Caco-2 (cell line): ENCODE data around the gene LRP8. TPM values are rescaled to one million over a fixed set of nuclear protein-coding genes. Genes with fewer than 3 reads are reported as not detected.

Source experiments
- BruUV-seq: library from RNA; stranded (reverse); fragments of 400-500 nt; replicated peaks from 2 replicates; lab custom pipeline; 2021; lab: Mats Ljungman, UMichigan
- CTCF ChIA-PET: fragments of 300-600 bp; sonication (Branson Sonifier 250); formaldehyde crosslinking; loops from one replicate; lab custom pipeline; 2022; ENCODE audit warnings: antibody characterized with exemption; lab: Charles Lee
- POLR2A ChIA-PET: fragments of 300-600 bp; sonication (Branson Sonifier 250); formaldehyde crosslinking; loops from one replicate; lab custom pipeline; 2022; ENCODE audit warnings: antibody characterized with exemption; lab: Charles Lee
- DNase-seq, 2 experiments: peaks; one replicate each; pipeline versions ENCODE4 v3.0.0 to v3.0.0-alpha.2; 2020 to 2022
- H3K27me3 ChIP-seq: replicated peaks from 2 replicates; pipeline ENCODE4 v1.6.0; 2011; ENCODE audit warnings: low read length; ENCODE audit not compliant: control insufficient read depth, insufficient read depth
- H3K36me3 ChIP-seq: 2 replicates; pipeline ENCODE4 v1.5.1; 2011; ENCODE audit warnings: low read length; ENCODE audit not compliant: control insufficient read depth, insufficient read depth
- H3K4me1 ChIP-seq: fragments of 250-450 bp; sonication (Bioruptor Pico); 2 replicates; pipeline ENCODE4 v1.5.1; 2020; ENCODE audit warnings: mild to moderate bottlenecking
- H3K4me3 ChIP-seq: 2 replicates; pipeline ENCODE4 v1.5.1; 2011; ENCODE audit warnings: low read depth, mild to moderate bottlenecking, control low read depth, low read length
- H3K9me3 ChIP-seq: fragments of 250-450 bp; sonication (Bioruptor Pico); 2 replicates; pipeline ENCODE4 v1.5.1; 2020; ENCODE audit warnings: mild to moderate bottlenecking, moderate library complexity
- H3K27ac Mint-ChIP-seq: one replicate; pipeline ENCODE4 v1.8.0; 2022; ENCODE audit warnings: mixed read lengths; ENCODE audit not compliant: unreplicated experiment
- H3K27me3 Mint-ChIP-seq: one replicate; pipeline ENCODE4 v1.8.0; 2022; ENCODE audit warnings: mixed read lengths; ENCODE audit not compliant: insufficient read depth, unreplicated experiment
- H3K36me3 Mint-ChIP-seq: one replicate; pipeline ENCODE4 v1.8.0; 2022; ENCODE audit warnings: mild to moderate bottlenecking, mixed read lengths; ENCODE audit not compliant: insufficient read depth, unreplicated experiment
- H3K4me1 Mint-ChIP-seq: one replicate; pipeline ENCODE4 v1.8.0; 2022; ENCODE audit warnings: low read depth, mixed read lengths; ENCODE audit not compliant: unreplicated experiment
- H3K4me3 Mint-ChIP-seq: one replicate; pipeline ENCODE4 v1.8.0; 2022; ENCODE audit warnings: mild to moderate bottlenecking, moderate library complexity, mixed read lengths; ENCODE audit not compliant: unreplicated experiment
- H3K9me3 Mint-ChIP-seq: one replicate; pipeline ENCODE4 v1.8.0; 2022; ENCODE audit warnings: mixed read lengths; ENCODE audit not compliant: unreplicated experiment
- intact Hi-C: fragments of 100-400 bp; cut with micrococcal nuclease; formaldehyde crosslinking; loops from one replicate; pipeline ENCODE4 v1.10.0; 2022; ENCODE audit not compliant: unreplicated experiment
- total RNA-seq: library from RNA; stranded (reverse); gene quantifications from 2 replicates; pipeline ENCODE4 v1.2.3, GENCODE V29; 2022
- TF ChIP-seq, protein P1 (sequence below), 2 experiments: fragments of 200-600 bp in 1 of 2; IDR thresholded peaks; 1 replicate in 1 of 2; 2 replicates in 1 of 2; pipeline versions ENCODE4 v1.5.1 to v1.8.0; 2011 to 2022; ENCODE audit warnings: antibody characterized with exemption in 1 of 2, control low read depth in 1 of 2, inconsistent platforms in 1 of 2, low read depth in 1 of 2, low read length in 1 of 2, mild to moderate bottlenecking in 1 of 2, moderate library complexity in 1 of 2; ENCODE audit not compliant: insufficient read depth in 1 of 2, severe bottlenecking in 1 of 2, unreplicated experiment in 1 of 2

Gene LRP8
- total RNA-seq, 1 experiment from 2014 or later: 11.8 TPM

DNA sequence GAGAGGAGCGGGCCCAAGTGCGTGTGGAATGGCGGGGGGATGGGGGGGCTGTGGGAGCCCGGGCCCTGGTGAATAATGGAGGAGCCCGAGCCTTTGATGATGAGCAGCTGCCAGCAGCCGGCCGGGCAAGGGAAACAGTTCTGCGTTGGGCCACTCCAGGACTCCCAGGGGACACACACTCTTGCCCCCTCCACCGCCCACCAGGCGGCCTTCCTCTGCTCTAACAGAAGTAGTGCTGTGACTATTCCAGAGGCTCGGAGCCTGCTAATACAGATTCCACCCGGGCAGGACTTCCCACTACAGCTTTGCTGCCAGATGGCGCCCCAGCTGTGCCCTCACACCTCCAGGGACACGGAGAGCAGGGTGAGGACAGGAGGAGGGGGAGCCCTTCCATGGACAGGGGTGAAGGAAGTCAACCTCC lies 48.2 kb upstream of the LRP8 start:
- Mint-ChIP-seq H3K27me3 (no peaks in the 10 kb centered on the region), H3K36me3 (no peaks in the 10 kb centered on the region), H3K27ac (no peak overlapping the region), H3K4me1 (peaks cover 13% of the 10 kb centered on the region), H3K9me3 (no peaks in the 10 kb centered on the region), H3K4me3 (no peak overlapping the region)
- Histone ChIP-seq H3K4me3 (no peak overlapping the region), H3K36me3 (no peaks in the 10 kb centered on the region), H3K9me3 (no peaks in the 10 kb centered on the region), H3K4me1 (peaks cover 9% of the 10 kb centered on the region; the same call in 1 of the 2 replicates), H3K27me3 (no peaks in the 10 kb centered on the region)
- TF ChIP-seq, protein P1, sequence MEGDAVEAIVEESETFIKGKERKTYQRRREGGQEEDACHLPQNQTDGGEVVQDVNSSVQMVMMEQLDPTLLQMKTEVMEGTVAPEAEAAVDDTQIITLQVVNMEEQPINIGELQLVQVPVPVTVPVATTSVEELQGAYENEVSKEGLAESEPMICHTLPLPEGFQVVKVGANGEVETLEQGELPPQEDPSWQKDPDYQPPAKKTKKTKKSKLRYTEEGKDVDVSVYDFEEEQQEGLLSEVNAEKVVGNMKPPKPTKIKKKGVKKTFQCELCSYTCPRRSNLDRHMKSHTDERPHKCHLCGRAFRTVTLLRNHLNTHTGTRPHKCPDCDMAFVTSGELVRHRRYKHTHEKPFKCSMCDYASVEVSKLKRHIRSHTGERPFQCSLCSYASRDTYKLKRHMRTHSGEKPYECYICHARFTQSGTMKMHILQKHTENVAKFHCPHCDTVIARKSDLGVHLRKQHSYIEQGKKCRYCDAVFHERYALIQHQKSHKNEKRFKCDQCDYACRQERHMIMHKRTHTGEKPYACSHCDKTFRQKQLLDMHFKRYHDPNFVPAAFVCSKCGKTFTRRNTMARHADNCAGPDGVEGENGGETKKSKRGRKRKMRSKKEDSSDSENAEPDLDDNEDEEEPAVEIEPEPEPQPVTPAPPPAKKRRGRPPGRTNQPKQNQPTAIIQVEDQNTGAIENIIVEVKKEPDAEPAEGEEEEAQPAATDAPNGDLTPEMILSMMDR (IDR thresholded peaks at IDR 0.05; ENCODE audit: insufficient read depth in 1 of 2, low read depth in 1 of 2, low read length in 1 of 2, severe bottlenecking in 1 of 2, unreplicated experiment in 1 of 2): no peak
- intact Hi-C loops: loop anchor here (5.0 kb wide), 1 partner anchor 34 kb away; no protein-coding TSS in a partner anchor
- no peak for DNase-seq
- CTCF ChIA-PET: interaction anchor here (1.6 kb wide), 1 partner anchor 18 kb away, joined by 3 read pairs; no protein-coding TSS in a partner anchor
- BruUV-seq: no TSS peak
- POLR2A ChIA-PET: no interaction called here

DNA sequence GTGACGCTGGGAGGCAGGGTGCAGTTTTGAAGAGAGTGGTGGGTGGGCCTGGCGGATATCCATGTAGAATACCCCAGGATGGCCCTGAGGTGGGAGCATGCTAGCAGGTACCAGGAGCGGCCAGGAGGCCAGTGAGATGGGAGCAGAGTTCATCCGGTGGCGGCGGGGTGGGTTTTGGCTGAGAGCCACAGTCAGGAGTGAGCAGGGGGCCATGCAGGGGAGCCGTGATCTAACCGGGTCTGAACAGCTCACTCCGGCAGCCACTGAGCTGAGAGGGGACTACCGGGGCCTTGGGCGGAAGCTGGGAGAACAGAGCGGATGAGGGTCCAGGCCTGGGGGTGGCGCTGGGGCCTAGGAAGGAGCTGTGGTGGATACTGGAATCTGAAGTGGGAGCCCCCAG lies 47.6 kb upstream of the LRP8 start:
- CTCF ChIA-PET: interaction anchor here (1.6 kb wide), 1 partner anchor 18 kb away, joined by 3 read pairs; no protein-coding TSS in a partner anchor
- Histone ChIP-seq H3K4me3 (no peak overlapping the region), H3K4me1 (peaks cover 7% of the 10 kb centered on the region; the same call in 1 of the 2 replicates), H3K27me3 (no peaks in the 10 kb centered on the region), H3K36me3 (no peaks in the 10 kb centered on the region), H3K9me3 (no peaks in the 10 kb centered on the region)
- Mint-ChIP-seq H3K9me3 (no peaks in the 10 kb centered on the region), H3K4me3 (no peak overlapping the region), H3K27ac (no peak overlapping the region), H3K36me3 (no peaks in the 10 kb centered on the region), H3K27me3 (no peaks in the 10 kb centered on the region), H3K4me1 (peaks cover 13% of the 10 kb centered on the region)
- TF ChIP-seq, protein P1 (IDR thresholded peaks at IDR 0.05; ENCODE audit: insufficient read depth in 1 of 2, low read depth in 1 of 2, low read length in 1 of 2, severe bottlenecking in 1 of 2, unreplicated experiment in 1 of 2): no peak
- intact Hi-C loops: loop anchor here (5.0 kb wide), 1 partner anchor 33 kb away; no protein-coding TSS in a partner anchor
- no peak for DNase-seq
- no TSS peak for BruUV-seq
- POLR2A ChIA-PET: no interaction called here

DNA sequence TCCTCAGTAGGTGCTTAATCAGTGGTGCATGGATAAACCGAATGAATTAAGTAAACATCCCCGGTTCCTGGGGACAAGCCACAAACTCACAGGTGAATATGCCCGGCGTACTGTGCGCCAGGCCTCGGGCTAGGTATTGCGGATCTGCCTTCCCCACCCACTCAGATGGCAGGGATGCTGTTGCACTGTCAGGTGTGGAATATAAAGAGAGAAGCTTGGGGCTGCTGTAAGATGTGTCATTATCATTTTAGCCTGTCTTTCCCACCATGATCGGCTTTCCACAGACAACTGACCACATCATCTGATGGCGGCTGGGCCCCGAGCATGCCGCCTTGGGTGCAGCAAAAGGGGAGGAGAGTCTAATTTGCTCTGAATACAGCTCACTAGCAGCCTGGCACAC lies 45.4 kb upstream of the LRP8 start:
- no peaks in the 10 kb centered on the region for H3K4me1 ChIP-seq
- no peak for DNase-seq
- H3K36me3 ChIP-seq: no peaks in the 10 kb centered on the region
- ChIA-PET POLR2A (no interaction called here), CTCF (no interaction called here)
- H3K27me3 ChIP-seq: no peaks in the 10 kb centered on the region
- H3K27me3 Mint-ChIP-seq: no peaks in the 10 kb centered on the region
- no TSS peak for BruUV-seq
- intact Hi-C loops: no loop called here
- peaks cover 6% of the 10 kb centered on the region for H3K4me1 Mint-ChIP-seq
- TF ChIP-seq, protein P1 (IDR thresholded peaks at IDR 0.05; ENCODE audit: insufficient read depth in 1 of 2, low read depth in 1 of 2, low read length in 1 of 2, severe bottlenecking in 1 of 2, unreplicated experiment in 1 of 2): no peak
- no peaks in the 10 kb centered on the region for H3K36me3 Mint-ChIP-seq
- H3K27ac Mint-ChIP-seq: no peak overlapping the region
- H3K4me3 ChIP-seq: no peak overlapping the region
- H3K9me3 Mint-ChIP-seq: no peaks in the 10 kb centered on the region
- H3K9me3 ChIP-seq: no peaks in the 10 kb centered on the region
- no peak overlapping the region for H3K4me3 Mint-ChIP-seq
